HEK293 (cell line): ENCODE data around the gene SNN.

ENCODE experiments used
- CTCF ChIA-PET: fragments of 350-600 bp; formaldehyde crosslinking; extraction: SDS; loops from one replicate; lab custom pipeline; 2021; ENCODE audit warnings: antibody characterized with exemption; lab: Yijun Ruan, JAX
- POLR2A ChIA-PET: fragments of 300-600 bp; formaldehyde crosslinking; extraction: SDS; loops from one replicate; lab custom pipeline; 2020; ENCODE audit warnings: antibody characterized with exemption, inconsistent platforms; lab: Yijun Ruan, JAX
- H3K27ac ChIP-seq: fragments of 200-500 bp; sonication (Bioruptor generic); 2 replicates; pipeline ENCODE4 v1.5.1; 2014; ENCODE audit warnings: low read depth, low read length, control low read depth, inconsistent platforms; ENCODE audit errors: extremely low read depth
- H3K36me3 ChIP-seq, 2 experiments: fragments of 200-500 bp in 1 of 2; sonication (Bioruptor generic) in 1 of 2; 1 replicate in 1 of 2; 2 replicates in 1 of 2; pipeline ENCODE4 v1.5.1; 2014 to 2017; ENCODE audit warnings: inconsistent platforms in 2 of 2, low read length in 2 of 2; ENCODE audit not compliant: control insufficient read depth in 2 of 2, insufficient read depth in 1 of 2
- H3K4me1 ChIP-seq: fragments of 200-500 bp; sonication (Bioruptor generic); 2 replicates; pipeline ENCODE4 v1.5.1; 2014; ENCODE audit warnings: mild to moderate bottlenecking, low read length, inconsistent platforms; ENCODE audit not compliant: control insufficient read depth, insufficient read depth
- H3K4me3 ChIP-seq: 2 replicates; pipeline ENCODE4 v1.5.1; 2011; ENCODE audit warnings: low read depth, mild to moderate bottlenecking, control low read depth, low read length, moderate library complexity
- H3K9me3 ChIP-seq: fragments of 200-500 bp; sonication (Bioruptor generic); 2 replicates; pipeline ENCODE4 v1.5.1; 2014; ENCODE audit warnings: low read depth, low read length, inconsistent platforms; ENCODE audit not compliant: control insufficient read depth, insufficient read depth
- SCRT2 ChIP-seq: fragments of 450-650 bp; formaldehyde crosslinking; IDR thresholded peaks from 2 replicates; pipeline ENCODE4 v1.5.1; 2016; ENCODE audit warnings: missing biosample characterization, missing genetic modification characterization
- SP7 ChIP-seq: fragments of 450-650 bp; formaldehyde crosslinking; IDR thresholded peaks from 2 replicates; pipeline ENCODE4 v1.5.1; 2016; ENCODE audit warnings: missing biosample characterization, missing genetic modification characterization
- ZBTB17 ChIP-seq: fragments of 450-650 bp; formaldehyde crosslinking; IDR thresholded peaks from 2 replicates; pipeline ENCODE4 v1.5.1; 2016; ENCODE audit warnings: missing biosample characterization, missing genetic modification characterization
- ZNF121 ChIP-seq: fragments of 450-650 bp; formaldehyde crosslinking; IDR thresholded peaks from 2 replicates; pipeline ENCODE4 v1.5.1; 2016; ENCODE audit warnings: missing biosample characterization, missing genetic modification characterization
- ZNF175 ChIP-seq: fragments of 450-650 bp; formaldehyde crosslinking; IDR thresholded peaks from 2 replicates; pipeline ENCODE4 v1.5.1; 2016; ENCODE audit warnings: missing biosample characterization, missing genetic modification characterization
- ZNF223 ChIP-seq: fragments of 450-650 bp; formaldehyde crosslinking; IDR thresholded peaks from 2 replicates; pipeline ENCODE4 v1.5.1; 2016; ENCODE audit warnings: missing biosample characterization, missing genetic modification characterization
- ZNF335 ChIP-seq: fragments of 450-650 bp; formaldehyde crosslinking; conservative IDR thresholded peaks from 2 replicates; pipeline ENCODE4 v1.5.1; 2016; ENCODE audit warnings: missing biosample characterization, missing genetic modification characterization
- ZNF530 ChIP-seq: fragments of 450-650 bp; formaldehyde crosslinking; IDR thresholded peaks from 2 replicates; pipeline ENCODE4 v1.5.1; 2016; ENCODE audit warnings: low read depth, missing biosample characterization, missing genetic modification characterization
- ZNF610 ChIP-seq: fragments of 450-650 bp; formaldehyde crosslinking; IDR thresholded peaks from 2 replicates; pipeline ENCODE4 v1.5.1; 2016; ENCODE audit warnings: missing biosample characterization, missing genetic modification characterization, borderline replicate concordance
- ZNF664 ChIP-seq: fragments of 450-650 bp; formaldehyde crosslinking; IDR thresholded peaks from 2 replicates; pipeline ENCODE4 v1.5.1; 2016; ENCODE audit warnings: missing biosample characterization, missing genetic modification characterization
- ZNF692 ChIP-seq: fragments of 450-650 bp; formaldehyde crosslinking; IDR thresholded peaks from 2 replicates; pipeline ENCODE4 v1.5.1; 2016; ENCODE audit warnings: missing biosample characterization, missing genetic modification characterization
- ZNF837 ChIP-seq: fragments of 450-650 bp; formaldehyde crosslinking; IDR thresholded peaks from 2 replicates; pipeline ENCODE4 v1.5.1; 2016; ENCODE audit warnings: missing biosample characterization, missing genetic modification characterization
- TF ChIP-seq, protein P1 (sequence below): fragments of 450-650 bp; formaldehyde crosslinking; IDR thresholded peaks from 2 replicates; pipeline ENCODE4 v1.5.1; 2016; ENCODE audit warnings: missing biosample characterization, missing genetic modification characterization
- TF ChIP-seq, protein P2 (sequence below): fragments of 450-650 bp; formaldehyde crosslinking; IDR thresholded peaks from 2 replicates; pipeline ENCODE4 v1.5.1; 2017; ENCODE audit warnings: missing biosample characterization, missing genetic modification characterization
- TF ChIP-seq, protein P3 (sequence below): fragments of 450-650 bp; formaldehyde crosslinking; IDR thresholded peaks from 2 replicates; pipeline ENCODE4 v1.5.1; 2016; ENCODE audit warnings: missing biosample characterization, missing genetic modification characterization

The SNN gene

GRCh38 chr16:11636172-11636721 is 32.0 kb upstream of the SNN start:
- H3K36me3 ChIP-seq: no peaks in the 10 kb centered on the region
- no peak overlapping the region for H3K4me3 ChIP-seq
- H3K27ac ChIP-seq: no peak overlapping the region
- H3K9me3 ChIP-seq: no peaks in the 10 kb centered on the region
- CTCF ChIA-PET: interaction anchor here (0.7 to 2.0 kb wide), 6 partner anchors 23 to 664 kb away, joined by 3 to 5 read pairs (median 4); no protein-coding TSS in a partner anchor
- 0 out of 2 replicates have a peak, but pooled peaks cover 2% of the 10 kb centered on the region for H3K4me1 ChIP-seq
- POLR2A ChIA-PET: interaction anchor here (0.6 kb wide), 1 partner anchor 29 kb away, joined by 3 read pairs; no protein-coding TSS in a partner anchor
- TF ChIP-seq ZNF530 (no peak), ZNF175 (no peak), ZNF837 (tag by site-specific recombination) (no peak)

DNA sequence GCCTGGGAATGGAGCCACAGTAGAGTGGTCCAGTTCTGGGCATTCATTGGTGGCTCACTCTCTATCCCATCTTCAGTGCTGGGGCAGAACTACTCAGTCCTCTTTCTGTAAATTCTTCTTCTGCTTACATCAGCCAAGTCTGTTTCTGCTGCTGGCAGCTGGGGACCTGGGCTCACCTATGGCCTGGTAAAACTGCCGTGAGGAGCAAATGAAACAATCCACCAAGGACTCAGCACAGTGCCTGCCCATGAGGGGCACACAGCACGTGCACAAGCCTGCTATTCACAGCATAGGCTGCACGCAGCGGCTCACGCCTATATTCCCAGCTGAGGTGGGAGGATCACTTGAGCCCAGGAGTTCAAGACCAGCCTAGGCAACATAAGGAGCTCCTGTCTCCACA is 30.9 kb upstream of the SNN start:
- ChIA-PET POLR2A (no interaction called here), CTCF (interaction anchor here (0.6 to 2.0 kb wide), 6 partner anchors 32 to 666 kb away, joined by 3 to 5 read pairs (median 4); no protein-coding TSS in a partner anchor)
- H3K9me3 ChIP-seq: no peaks in the 10 kb centered on the region
- peak; percentile 53 for TF ChIP-seq ZNF335 (tag by site-specific recombination)
- TF ChIP-seq, protein P1, sequence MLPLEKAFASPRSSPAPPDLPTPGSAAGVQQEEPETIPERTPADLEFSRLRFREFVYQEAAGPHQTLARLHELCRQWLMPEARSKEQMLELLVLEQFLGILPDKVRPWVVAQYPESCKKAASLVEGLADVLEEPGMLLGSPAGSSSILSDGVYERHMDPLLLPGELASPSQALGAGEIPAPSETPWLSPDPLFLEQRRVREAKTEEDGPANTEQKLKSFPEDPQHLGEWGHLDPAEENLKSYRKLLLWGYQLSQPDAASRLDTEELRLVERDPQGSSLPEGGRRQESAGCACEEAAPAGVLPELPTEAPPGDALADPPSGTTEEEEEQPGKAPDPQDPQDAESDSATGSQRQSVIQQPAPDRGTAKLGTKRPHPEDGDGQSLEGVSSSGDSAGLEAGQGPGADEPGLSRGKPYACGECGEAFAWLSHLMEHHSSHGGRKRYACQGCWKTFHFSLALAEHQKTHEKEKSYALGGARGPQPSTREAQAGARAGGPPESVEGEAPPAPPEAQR (tag by site-specific recombination): no peak
- TF ChIP-seq ZNF692 (tag by site-specific recombination): no peak
- TF ChIP-seq, protein P2, sequence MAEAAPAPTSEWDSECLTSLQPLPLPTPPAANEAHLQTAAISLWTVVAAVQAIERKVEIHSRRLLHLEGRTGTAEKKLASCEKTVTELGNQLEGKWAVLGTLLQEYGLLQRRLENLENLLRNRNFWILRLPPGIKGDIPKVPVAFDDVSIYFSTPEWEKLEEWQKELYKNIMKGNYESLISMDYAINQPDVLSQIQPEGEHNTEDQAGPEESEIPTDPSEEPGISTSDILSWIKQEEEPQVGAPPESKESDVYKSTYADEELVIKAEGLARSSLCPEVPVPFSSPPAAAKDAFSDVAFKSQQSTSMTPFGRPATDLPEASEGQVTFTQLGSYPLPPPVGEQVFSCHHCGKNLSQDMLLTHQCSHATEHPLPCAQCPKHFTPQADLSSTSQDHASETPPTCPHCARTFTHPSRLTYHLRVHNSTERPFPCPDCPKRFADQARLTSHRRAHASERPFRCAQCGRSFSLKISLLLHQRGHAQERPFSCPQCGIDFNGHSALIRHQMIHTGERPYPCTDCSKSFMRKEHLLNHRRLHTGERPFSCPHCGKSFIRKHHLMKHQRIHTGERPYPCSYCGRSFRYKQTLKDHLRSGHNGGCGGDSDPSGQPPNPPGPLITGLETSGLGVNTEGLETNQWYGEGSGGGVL (tag by site-specific recombination): no peak
- TF ChIP-seq ZNF610 (tag by site-specific recombination): no peak
- peak; percentile 18; the same call in 1 of the 2 replicates for TF ChIP-seq ZBTB17 (tag by site-specific recombination)
- TF ChIP-seq, protein P3, sequence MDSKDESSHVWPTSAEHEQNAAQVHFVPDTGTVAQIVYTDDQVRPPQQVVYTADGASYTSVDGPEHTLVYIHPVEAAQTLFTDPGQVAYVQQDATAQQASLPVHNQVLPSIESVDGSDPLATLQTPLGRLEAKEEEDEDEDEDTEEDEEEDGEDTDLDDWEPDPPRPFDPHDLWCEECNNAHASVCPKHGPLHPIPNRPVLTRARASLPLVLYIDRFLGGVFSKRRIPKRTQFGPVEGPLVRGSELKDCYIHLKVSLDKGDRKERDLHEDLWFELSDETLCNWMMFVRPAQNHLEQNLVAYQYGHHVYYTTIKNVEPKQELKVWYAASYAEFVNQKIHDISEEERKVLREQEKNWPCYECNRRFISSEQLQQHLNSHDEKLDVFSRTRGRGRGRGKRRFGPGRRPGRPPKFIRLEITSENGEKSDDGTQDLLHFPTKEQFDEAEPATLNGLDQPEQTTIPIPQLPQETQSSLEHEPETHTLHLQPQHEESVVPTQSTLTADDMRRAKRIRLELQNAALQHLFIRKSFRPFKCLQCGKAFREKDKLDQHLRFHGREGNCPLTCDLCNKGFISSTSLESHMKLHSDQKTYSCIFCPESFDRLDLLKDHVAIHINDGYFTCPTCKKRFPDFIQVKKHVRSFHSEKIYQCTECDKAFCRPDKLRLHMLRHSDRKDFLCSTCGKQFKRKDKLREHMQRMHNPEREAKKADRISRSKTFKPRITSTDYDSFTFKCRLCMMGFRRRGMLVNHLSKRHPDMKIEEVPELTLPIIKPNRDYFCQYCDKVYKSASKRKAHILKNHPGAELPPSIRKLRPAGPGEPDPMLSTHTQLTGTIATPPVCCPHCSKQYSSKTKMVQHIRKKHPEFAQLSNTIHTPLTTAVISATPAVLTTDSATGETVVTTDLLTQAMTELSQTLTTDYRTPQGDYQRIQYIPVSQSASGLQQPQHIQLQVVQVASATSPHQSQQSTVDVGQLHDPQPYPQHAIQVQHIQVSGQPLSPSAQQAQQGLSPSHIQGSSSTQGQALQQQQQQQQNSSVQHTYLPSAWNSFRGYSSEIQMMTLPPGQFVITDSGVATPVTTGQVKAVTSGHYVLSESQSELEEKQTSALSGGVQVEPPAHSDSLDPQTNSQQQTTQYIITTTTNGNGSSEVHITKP (tag by site-specific recombination): peak; percentile 41
- no peak for TF ChIP-seq ZNF223 (tag by site-specific recombination)
- H3K27ac ChIP-seq: no peak overlapping the region
- no peaks in the 10 kb centered on the region for H3K36me3 ChIP-seq
- H3K4me1 ChIP-seq: 0 out of 2 replicates have a peak, but pooled peaks cover 2% of the 10 kb centered on the region
- no peak overlapping the region for H3K4me3 ChIP-seq

GRCh38 chr16:11638140-11638539 is 30.1 kb upstream of the SNN start:
- 0 out of 2 replicates have a peak, but pooled peaks cover 2% of the 10 kb centered on the region for H3K4me1 ChIP-seq
- H3K27ac ChIP-seq: no peak overlapping the region
- no peaks in the 10 kb centered on the region for H3K36me3 ChIP-seq
- peak; percentile 84 for TF ChIP-seq ZNF664 (tag by site-specific recombination)
- no peak for TF ChIP-seq ZNF121 (tag by site-specific recombination)
- no peak for TF ChIP-seq SP7 (tag by site-specific recombination)
- no peak for TF ChIP-seq SCRT2 (tag by site-specific recombination)
- no peak overlapping the region for H3K4me3 ChIP-seq
- POLR2A ChIA-PET: no interaction called here
- CTCF ChIA-PET: interaction anchor here (0.6 to 2.0 kb wide), 4 partner anchors 76 to 231 kb away, joined by 3 to 5 read pairs (median 4); no protein-coding TSS in a partner anchor
- H3K9me3 ChIP-seq: no peaks in the 10 kb centered on the region
